IMR-90 (cell line): Measurements from ENCODE around the gene ITPK1. TPM values are rescaled to one million over a fixed set of nuclear protein-coding genes. Genes with fewer than 3 reads are reported as not detected.

Experiments used
- ATAC-seq: fragments of 200-7000 bp; cut with Tn5 transposase; 2 replicates; pipeline ENCODE4 v1.9.1; 2020; ENCODE audit warnings: low read depth, mild to moderate bottlenecking, moderate library complexity
- BruUV-seq: library from RNA; stranded (reverse); fragments of 400-500 nt; replicated peaks from 2 replicates; lab custom pipeline; 2021; lab: Mats Ljungman, UMichigan
- CTCF ChIA-PET: fragments of 300-600 bp; formaldehyde crosslinking; extraction: SDS; loops from one replicate; lab custom pipeline; 2021; ENCODE audit warnings: antibody characterized with exemption; lab: Yijun Ruan, JAX
- POLR2A ChIA-PET: fragments of 300-600 bp; sonication (Branson Sonifier 250); formaldehyde crosslinking; loops from one replicate; lab custom pipeline; 2022; ENCODE audit warnings: antibody characterized with exemption; ENCODE audit not compliant: unreplicated experiment; lab: Charles Lee
- DNase-seq: peaks from one replicate; pipeline ENCODE4 v3.0.0; 2013
- H2AFZ ChIP-seq: replicated peaks from 2 replicates; pipeline ENCODE3; 2013; ENCODE audit warnings: low read length, mild to moderate bottlenecking; ENCODE audit not compliant: poor library complexity
- H2AK5ac ChIP-seq: 2 replicates; pipeline ENCODE4 v1.6.1; 2013; ENCODE audit warnings: low read depth, low read length, inconsistent platforms
- H2AK9ac ChIP-seq: replicated peaks from 2 replicates; pipeline ENCODE3; 2013; ENCODE audit warnings: mild to moderate bottlenecking, low read depth, low read length, moderate library complexity; ENCODE audit not compliant: poor library complexity
- H2BK120ac ChIP-seq: 2 replicates; pipeline ENCODE4 v1.6.1; 2013; ENCODE audit warnings: low read depth, low read length, inconsistent platforms
- H2BK15ac ChIP-seq: 3 replicates; pipeline ENCODE4 v1.6.1; 2013; ENCODE audit warnings: low read depth, low read length, inconsistent platforms
- H2BK20ac ChIP-seq: 2 replicates; pipeline ENCODE4 v1.6.1; 2013; ENCODE audit warnings: low read depth, mild to moderate bottlenecking, inconsistent platforms, low read length, moderate library complexity
- H2BK5ac ChIP-seq: 2 replicates; pipeline ENCODE4 v1.6.1; 2013; ENCODE audit warnings: mild to moderate bottlenecking, low read depth, low read length, inconsistent platforms; ENCODE audit not compliant: poor library complexity, severe bottlenecking
- H3K14ac ChIP-seq: replicated peaks from 2 replicates; pipeline ENCODE4 v1.6.1; 2013; ENCODE audit warnings: low read depth, low read length, inconsistent platforms
- H3K18ac ChIP-seq: 2 replicates; pipeline ENCODE4 v1.6.1; 2013; ENCODE audit warnings: low read depth, low read length, control low read depth
- H3K23ac ChIP-seq: 2 replicates; pipeline ENCODE4 v1.6.1; 2013; ENCODE audit warnings: low read depth, low read length, inconsistent platforms
- H3K27ac ChIP-seq: 2 replicates; pipeline ENCODE4 v1.5.1; 2013; ENCODE audit warnings: mild to moderate bottlenecking, control low read depth, low read length; ENCODE audit not compliant: insufficient read depth
- H3K27me3 ChIP-seq: 2 replicates; pipeline ENCODE4 v1.6.1; 2013; ENCODE audit warnings: low read length; ENCODE audit not compliant: control insufficient read depth, insufficient read depth
- H3K36me3 ChIP-seq: 2 replicates; pipeline ENCODE4 v1.6.1; 2013; ENCODE audit warnings: low read length, mixed read lengths; ENCODE audit not compliant: control insufficient read depth, insufficient read depth
- H3K4ac ChIP-seq: 2 replicates; pipeline ENCODE4 v1.6.1; 2013; ENCODE audit warnings: low read depth, low read length, inconsistent platforms
- H3K4me1 ChIP-seq: 2 replicates; pipeline ENCODE4 v1.6.1; 2013; ENCODE audit warnings: low read length, mixed read lengths; ENCODE audit not compliant: control insufficient read depth, insufficient read depth
- H3K4me2 ChIP-seq: 2 replicates; pipeline ENCODE4 v1.6.1; 2013; ENCODE audit warnings: low read depth, mild to moderate bottlenecking, control low read depth, low read length, moderate library complexity
- H3K4me3 ChIP-seq: 2 replicates; pipeline ENCODE4 v1.5.1; 2013; ENCODE audit warnings: low read depth, mild to moderate bottlenecking, control low read depth, low read length, moderate library complexity; ENCODE audit not compliant: insufficient read depth
- H3K56ac ChIP-seq: 2 replicates; pipeline ENCODE4 v1.6.1; 2013; ENCODE audit warnings: low read length, inconsistent platforms; ENCODE audit not compliant: insufficient read depth; ENCODE audit errors: extremely low read depth
- H3K79me1 ChIP-seq, 2 experiments: 2 replicates each; pipeline ENCODE4 v1.6.1; 2013; ENCODE audit warnings: low read length in 2 of 2, inconsistent platforms in 1 of 2, low read depth in 1 of 2
- H3K9ac ChIP-seq: 2 replicates; pipeline ENCODE4 v1.6.1; 2013; ENCODE audit warnings: low read depth, low read length, control low read depth
- H3K9me1 ChIP-seq: 2 replicates; pipeline ENCODE4 v1.6.1; 2013; ENCODE audit warnings: low read length, inconsistent platforms; ENCODE audit not compliant: insufficient read depth
- H3K9me3 ChIP-seq: 2 replicates; pipeline ENCODE4 v1.6.1; 2013; ENCODE audit warnings: low read length; ENCODE audit not compliant: control insufficient read depth, insufficient read depth
- H4K20me1 ChIP-seq: 2 replicates; pipeline ENCODE4 v1.6.1; 2013; ENCODE audit warnings: low read length, inconsistent platforms; ENCODE audit not compliant: insufficient read depth
- H4K5ac ChIP-seq: 2 replicates; pipeline ENCODE4 v1.6.1; 2013; ENCODE audit warnings: mild to moderate bottlenecking, low read depth, low read length, control low read depth
- H4K8ac ChIP-seq, 2 experiments: 2 replicates each; pipeline ENCODE4 v1.6.1; 2013; ENCODE audit warnings: low read depth in 2 of 2, low read length in 2 of 2, control low read depth in 1 of 2, inconsistent platforms in 1 of 2
- H4K91ac ChIP-seq: 2 replicates; pipeline ENCODE4 v1.6.1; 2013; ENCODE audit warnings: low read depth, low read length, inconsistent platforms; ENCODE audit not compliant: insufficient read depth
- BHLHE40 ChIP-seq: fragments of 150-350 bp; IDR thresholded peaks from 2 replicates; pipeline ENCODE4 v1.6.1; 2016; ENCODE audit warnings: mild to moderate bottlenecking, low read depth, low read length
- MAFK ChIP-seq: IDR thresholded peaks from 2 replicates; pipeline ENCODE4 v1.6.1; 2012; ENCODE audit warnings: low read depth, low read length, improper control_type of control experiment
- MXI1 ChIP-seq: IDR thresholded peaks from 2 replicates; pipeline ENCODE4 v1.6.1; 2012; ENCODE audit warnings: low read depth, mild to moderate bottlenecking, low read length, moderate library complexity, borderline replicate concordance
- WGBS, 2 experiments: methylation state at CpG; one replicate each; pipeline versions ENCODE4 v1.1.5 to v1.1.7; 2013; ENCODE audit warnings: missing lambda C conversion rate in 2 of 2; ENCODE audit not compliant: insufficient read length in 1 of 2; ENCODE audit errors: extremely low coverage in 2 of 2; 5-methylcytosine and 5-hydroxymethylcytosine counted together
- dilution Hi-C: fragments of 300-500 bp; cut with HindIII; formaldehyde crosslinking; loops from one replicate; pipeline ENCODE4 v1.14.3; 2018; ENCODE audit warnings: low sequenced_read_pairs; ENCODE audit not compliant: unreplicated experiment
- in situ Hi-C: fragments of 300-500 bp; cut with MboI; formaldehyde crosslinking; loops from 3 replicates; pipeline ENCODE4 v1.14.3; 2019; ENCODE audit warnings: low sequenced_read_pairs, inconsistent platforms, mixed read lengths
- intact Hi-C: fragments of 100-400 bp; cut with micrococcal nuclease; formaldehyde crosslinking; loops from 2 replicates; pipeline ENCODE4 v1.10.0; 2022
- polyA plus RNA-seq, 3 experiments: library from polyadenylated mRNA; depleted of rRNA; stranded (reverse); fragments of >200 nt; gene quantifications; 2 replicates each; pipeline ENCODE4 v1.2.3, GENCODE V29; 2012; ENCODE audit warnings: low replicate concordance in 1 of 3
- total RNA-seq: library from RNA; depleted of rRNA; stranded (reverse); fragments of >200 nt; gene quantifications from 2 replicates; pipeline ENCODE4 v1.2.3, GENCODE V29; 2012

ITPK1 gene
- total and polyA plus RNA-seq, 2 of the 4 experiments (the other 2 are of a cell fraction), result 21.7 to 26.9 TPM

- no peaks in the 10 kb centered on the region for H3K4me1 ChIP-seq
- no peak overlapping the region for H2BK15ac ChIP-seq
- H4K20me1 ChIP-seq, result no peaks in the 10 kb centered on the region; the same call in 1 of the 2 replicates
- no peak overlapping the region for H2AK5ac ChIP-seq
- H3K4ac ChIP-seq, result no peak overlapping the region
- H4K91ac ChIP-seq, result no peak overlapping the region
- H3K9me3 ChIP-seq, result no peaks in the 10 kb centered on the region
- intact Hi-C loops (no loop called here), in situ Hi-C loops (no loop called here), dilution Hi-C loops (no loop called here)
- H3K27me3 ChIP-seq, result no peaks in the 10 kb centered on the region
- H3K36me3 ChIP-seq, result no peaks in the 10 kb centered on the region
- CTCF ChIA-PET, result no interaction called here
- no peaks in the 10 kb centered on the region for H3K79me1 ChIP-seq
- no peak overlapping the region for H2AFZ ChIP-seq
- DNase-seq, result no peak
- H3K18ac ChIP-seq, result no peak overlapping the region
- no peaks in the 10 kb centered on the region for H3K9me1 ChIP-seq
- no peak overlapping the region for H3K4me2 ChIP-seq
- no peak overlapping the region for H3K4me3 ChIP-seq
- no peak overlapping the region for H3K14ac ChIP-seq
- BruUV-seq, result no TSS peak
- H3K27ac ChIP-seq, result no peak overlapping the region
- H2BK120ac ChIP-seq, result no peak overlapping the region
- no peak overlapping the region for H2BK5ac ChIP-seq
- H3K23ac ChIP-seq, result no peak overlapping the region
- TF ChIP-seq BHLHE40 (no peak), MAFK (no peak), MXI1 (no peak)
- H2BK20ac ChIP-seq, result no peak overlapping the region
- no peak overlapping the region for H3K56ac ChIP-seq
- no peak overlapping the region for H4K8ac ChIP-seq
- no peak overlapping the region for H2AK9ac ChIP-seq
- POLR2A ChIA-PET, result no interaction called here
- H3K9ac ChIP-seq, result no peak overlapping the region
- WGBS, 2 experiments, result 100% methylated on average over 1 of the region's 10 CpGs; no CpG with 5 or more reads in 1 of the 2 experiments
- H4K5ac ChIP-seq, result no peak overlapping the region
- ATAC-seq, result no peak
Measured at GRCh38 chr14:93017898-93018297, 97.8 kb downstream of the ITPK1 start.
